IMR-90 (cell line): Measurements from ENCODE around the gene LINC01488. TPM values are rescaled to one million over a fixed set of nuclear protein-coding genes. Genes with fewer than 3 reads are reported as not detected.
A peak's percentile ranks its signal among the peaks of the same experiment; 100 is the strongest.

Experiments used
- ATAC-seq: fragments of 200-7000 bp; cut with Tn5 transposase; 2 replicates; pipeline ENCODE4 v1.9.1; 2020; ENCODE audit warnings: low read depth, mild to moderate bottlenecking, moderate library complexity
- BruUV-seq: library from RNA; stranded (reverse); fragments of 400-500 nt; replicated peaks from 2 replicates; lab custom pipeline; 2021; lab: Mats Ljungman, UMichigan
- CTCF ChIA-PET: fragments of 300-600 bp; formaldehyde crosslinking; extraction: SDS; loops from one replicate; lab custom pipeline; 2021; ENCODE audit warnings: antibody characterized with exemption; lab: Yijun Ruan, JAX
- POLR2A ChIA-PET: fragments of 300-600 bp; sonication (Branson Sonifier 250); formaldehyde crosslinking; loops from one replicate; lab custom pipeline; 2022; ENCODE audit warnings: antibody characterized with exemption; ENCODE audit not compliant: unreplicated experiment; lab: Charles Lee
- DNase-seq: peaks from one replicate; pipeline ENCODE4 v3.0.0; 2013
- H2AFZ ChIP-seq: replicated peaks from 2 replicates; pipeline ENCODE3; 2013; ENCODE audit warnings: low read length, mild to moderate bottlenecking; ENCODE audit not compliant: poor library complexity
- H2AK5ac ChIP-seq: 2 replicates; pipeline ENCODE4 v1.6.1; 2013; ENCODE audit warnings: low read depth, low read length, inconsistent platforms
- H2AK9ac ChIP-seq: replicated peaks from 2 replicates; pipeline ENCODE3; 2013; ENCODE audit warnings: mild to moderate bottlenecking, low read depth, low read length, moderate library complexity; ENCODE audit not compliant: poor library complexity
- H2BK120ac ChIP-seq: 2 replicates; pipeline ENCODE4 v1.6.1; 2013; ENCODE audit warnings: low read depth, low read length, inconsistent platforms
- H2BK15ac ChIP-seq: 3 replicates; pipeline ENCODE4 v1.6.1; 2013; ENCODE audit warnings: low read depth, low read length, inconsistent platforms
- H2BK20ac ChIP-seq: 2 replicates; pipeline ENCODE4 v1.6.1; 2013; ENCODE audit warnings: low read depth, mild to moderate bottlenecking, inconsistent platforms, low read length, moderate library complexity
- H2BK5ac ChIP-seq: 2 replicates; pipeline ENCODE4 v1.6.1; 2013; ENCODE audit warnings: mild to moderate bottlenecking, low read depth, low read length, inconsistent platforms; ENCODE audit not compliant: poor library complexity, severe bottlenecking
- H3K14ac ChIP-seq: replicated peaks from 2 replicates; pipeline ENCODE4 v1.6.1; 2013; ENCODE audit warnings: low read depth, low read length, inconsistent platforms
- H3K18ac ChIP-seq: 2 replicates; pipeline ENCODE4 v1.6.1; 2013; ENCODE audit warnings: low read depth, low read length, control low read depth
- H3K23ac ChIP-seq: 2 replicates; pipeline ENCODE4 v1.6.1; 2013; ENCODE audit warnings: low read depth, low read length, inconsistent platforms
- H3K27ac ChIP-seq: 2 replicates; pipeline ENCODE4 v1.5.1; 2013; ENCODE audit warnings: mild to moderate bottlenecking, control low read depth, low read length; ENCODE audit not compliant: insufficient read depth
- H3K27me3 ChIP-seq: 2 replicates; pipeline ENCODE4 v1.6.1; 2013; ENCODE audit warnings: low read length; ENCODE audit not compliant: control insufficient read depth, insufficient read depth
- H3K36me3 ChIP-seq: 2 replicates; pipeline ENCODE4 v1.6.1; 2013; ENCODE audit warnings: low read length, mixed read lengths; ENCODE audit not compliant: control insufficient read depth, insufficient read depth
- H3K4ac ChIP-seq: 2 replicates; pipeline ENCODE4 v1.6.1; 2013; ENCODE audit warnings: low read depth, low read length, inconsistent platforms
- H3K4me1 ChIP-seq: 2 replicates; pipeline ENCODE4 v1.6.1; 2013; ENCODE audit warnings: low read length, mixed read lengths; ENCODE audit not compliant: control insufficient read depth, insufficient read depth
- H3K4me2 ChIP-seq: 2 replicates; pipeline ENCODE4 v1.6.1; 2013; ENCODE audit warnings: low read depth, mild to moderate bottlenecking, control low read depth, low read length, moderate library complexity
- H3K4me3 ChIP-seq: 2 replicates; pipeline ENCODE4 v1.5.1; 2013; ENCODE audit warnings: low read depth, mild to moderate bottlenecking, control low read depth, low read length, moderate library complexity; ENCODE audit not compliant: insufficient read depth
- H3K56ac ChIP-seq: 2 replicates; pipeline ENCODE4 v1.6.1; 2013; ENCODE audit warnings: low read length, inconsistent platforms; ENCODE audit not compliant: insufficient read depth; ENCODE audit errors: extremely low read depth
- H3K79me1 ChIP-seq, 2 experiments: 2 replicates each; pipeline ENCODE4 v1.6.1; 2013; ENCODE audit warnings: low read length in 2 of 2, inconsistent platforms in 1 of 2, low read depth in 1 of 2
- H3K9ac ChIP-seq: 2 replicates; pipeline ENCODE4 v1.6.1; 2013; ENCODE audit warnings: low read depth, low read length, control low read depth
- H3K9me1 ChIP-seq: 2 replicates; pipeline ENCODE4 v1.6.1; 2013; ENCODE audit warnings: low read length, inconsistent platforms; ENCODE audit not compliant: insufficient read depth
- H3K9me3 ChIP-seq: 2 replicates; pipeline ENCODE4 v1.6.1; 2013; ENCODE audit warnings: low read length; ENCODE audit not compliant: control insufficient read depth, insufficient read depth
- H4K20me1 ChIP-seq: 2 replicates; pipeline ENCODE4 v1.6.1; 2013; ENCODE audit warnings: low read length, inconsistent platforms; ENCODE audit not compliant: insufficient read depth
- H4K5ac ChIP-seq: 2 replicates; pipeline ENCODE4 v1.6.1; 2013; ENCODE audit warnings: mild to moderate bottlenecking, low read depth, low read length, control low read depth
- H4K8ac ChIP-seq, 2 experiments: 2 replicates each; pipeline ENCODE4 v1.6.1; 2013; ENCODE audit warnings: low read depth in 2 of 2, low read length in 2 of 2, control low read depth in 1 of 2, inconsistent platforms in 1 of 2
- H4K91ac ChIP-seq: 2 replicates; pipeline ENCODE4 v1.6.1; 2013; ENCODE audit warnings: low read depth, low read length, inconsistent platforms; ENCODE audit not compliant: insufficient read depth
- BHLHE40 ChIP-seq: fragments of 150-350 bp; IDR thresholded peaks from 2 replicates; pipeline ENCODE4 v1.6.1; 2016; ENCODE audit warnings: mild to moderate bottlenecking, low read depth, low read length
- CEBPB ChIP-seq: IDR thresholded peaks from 2 replicates; pipeline ENCODE4 v1.6.1; 2012; ENCODE audit warnings: low read depth, low read length, improper control_type of control experiment
- CHD1 ChIP-seq: IDR thresholded peaks from 2 replicates; pipeline ENCODE4 v1.6.1; 2012; ENCODE audit warnings: low read depth, low read length, improper control_type of control experiment
- CTCF ChIP-seq: conservative IDR thresholded peaks from 2 replicates; pipeline ENCODE4 v1.5.1; 2012; ENCODE audit warnings: mild to moderate bottlenecking, low read depth, low read length, improper control_type of control experiment
- FOS ChIP-seq: fragments of 150-350 bp; IDR thresholded peaks from 2 replicates; pipeline ENCODE4 v1.6.1; 2016; ENCODE audit warnings: low read depth, low read length
- MAFK ChIP-seq: IDR thresholded peaks from 2 replicates; pipeline ENCODE4 v1.6.1; 2012; ENCODE audit warnings: low read depth, low read length, improper control_type of control experiment
- MAZ ChIP-seq: IDR thresholded peaks from 2 replicates; pipeline ENCODE4 v1.6.1; 2012; ENCODE audit warnings: low read depth, mild to moderate bottlenecking, low read length, improper control_type of control experiment, moderate library complexity, borderline replicate concordance
- MXI1 ChIP-seq: IDR thresholded peaks from 2 replicates; pipeline ENCODE4 v1.6.1; 2012; ENCODE audit warnings: low read depth, mild to moderate bottlenecking, low read length, moderate library complexity, borderline replicate concordance
- NFE2L2 ChIP-seq: fragments of 150-350 bp; IDR thresholded peaks from 2 replicates; pipeline ENCODE4 v1.6.1; 2016; ENCODE audit warnings: low read depth, mild to moderate bottlenecking, low read length
- POLR2A ChIP-seq: IDR thresholded peaks from 2 replicates; pipeline ENCODE4 v1.6.1; 2012; ENCODE audit warnings: mild to moderate bottlenecking, low read depth, low read length
- RAD21 ChIP-seq: IDR thresholded peaks from 2 replicates; pipeline ENCODE4 v1.6.1; 2012; ENCODE audit warnings: low read length, improper control_type of control experiment
- RCOR1 ChIP-seq: IDR thresholded peaks from 2 replicates; pipeline ENCODE4 v1.6.1; 2012; ENCODE audit warnings: mild to moderate bottlenecking, low read length, improper control_type of control experiment; ENCODE audit not compliant: insufficient replicate concordance
- RFX5 ChIP-seq: IDR thresholded peaks from 2 replicates; pipeline ENCODE4 v1.8.0; 2012; ENCODE audit warnings: low read depth, mild to moderate bottlenecking, low read length, moderate library complexity
- SMC3 ChIP-seq: fragments of 150-350 bp; IDR thresholded peaks from 2 replicates; pipeline ENCODE4 v1.6.1; 2016; ENCODE audit warnings: low read depth, mild to moderate bottlenecking, antibody characterized with exemption, low read length, moderate library complexity
- USF2 ChIP-seq: fragments of 150-350 bp; IDR thresholded peaks from 2 replicates; pipeline ENCODE4 v1.6.1; 2017; ENCODE audit warnings: mild to moderate bottlenecking, antibody characterized with exemption, low read length, low read depth
- WGBS, 2 experiments: methylation state at CpG; one replicate each; pipeline versions ENCODE4 v1.1.5 to v1.1.7; 2013; ENCODE audit warnings: missing lambda C conversion rate in 2 of 2; ENCODE audit not compliant: insufficient read length in 1 of 2; ENCODE audit errors: extremely low coverage in 2 of 2; 5-methylcytosine and 5-hydroxymethylcytosine counted together
- dilution Hi-C: fragments of 300-500 bp; cut with HindIII; formaldehyde crosslinking; loops from one replicate; pipeline ENCODE4 v1.14.3; 2018; ENCODE audit warnings: low sequenced_read_pairs; ENCODE audit not compliant: unreplicated experiment
- in situ Hi-C: fragments of 300-500 bp; cut with MboI; formaldehyde crosslinking; loops from 3 replicates; pipeline ENCODE4 v1.14.3; 2019; ENCODE audit warnings: low sequenced_read_pairs, inconsistent platforms, mixed read lengths
- intact Hi-C: fragments of 100-400 bp; cut with micrococcal nuclease; formaldehyde crosslinking; loops from 2 replicates; pipeline ENCODE4 v1.10.0; 2022
- polyA plus RNA-seq, 3 experiments: library from polyadenylated mRNA; depleted of rRNA; stranded (reverse); fragments of >200 nt; gene quantifications; 2 replicates each; pipeline ENCODE4 v1.2.3, GENCODE V29; 2012; ENCODE audit warnings: low replicate concordance in 1 of 3
- total RNA-seq: library from RNA; depleted of rRNA; stranded (reverse); fragments of >200 nt; gene quantifications from 2 replicates; pipeline ENCODE4 v1.2.3, GENCODE V29; 2012
- TF ChIP-seq, protein P1 (sequence below): fragments of 150-350 bp; IDR thresholded peaks from 2 replicates; pipeline ENCODE4 v1.6.1; 2016; ENCODE audit warnings: low read depth, mild to moderate bottlenecking, low read length, moderate library complexity, borderline replicate concordance

Gene LINC01488
- total and polyA plus RNA-seq, 2 of the 4 experiments (the other 2 are of a cell fraction) = not detected

GRCh38 chr11:69531071-69531716 is 49.7 kb downstream of the LINC01488 start:
- no peaks in the 10 kb centered on the region for H3K36me3 ChIP-seq
- no peak overlapping the region for H2BK15ac ChIP-seq
- peaks cover 21% of the 10 kb centered on the region for H3K27me3 ChIP-seq
- WGBS, 2 experiments = 44% methylated on average over 3 of the region's 12 CpGs; no CpG with 5 or more reads in 1 of the 2 experiments
- H3K56ac ChIP-seq = no peak overlapping the region
- peak overlapping the region; percentile 46 for H2AK9ac ChIP-seq
- H3K4ac ChIP-seq = no peak overlapping the region
- intact Hi-C loops = no loop called here
- H3K4me3 ChIP-seq = no peak overlapping the region
- no peaks in the 10 kb centered on the region for H3K79me1 ChIP-seq
- no peak overlapping the region for H2AFZ ChIP-seq
- no peak for DNase-seq
- no TSS peak for BruUV-seq
- TF ChIP-seq MAFK (no peak), USF2 (no peak), NFE2L2 (no peak), BHLHE40 (no peak), RCOR1 (no peak), MXI1 (no peak), CTCF (no peak), POLR2A (no peak), RAD21 (no peak), CHD1 (no peak), CEBPB (no peak), FOS (no peak), RFX5 (no peak), SMC3 (no peak), MAZ (no peak)
- TF ChIP-seq, protein P1, sequence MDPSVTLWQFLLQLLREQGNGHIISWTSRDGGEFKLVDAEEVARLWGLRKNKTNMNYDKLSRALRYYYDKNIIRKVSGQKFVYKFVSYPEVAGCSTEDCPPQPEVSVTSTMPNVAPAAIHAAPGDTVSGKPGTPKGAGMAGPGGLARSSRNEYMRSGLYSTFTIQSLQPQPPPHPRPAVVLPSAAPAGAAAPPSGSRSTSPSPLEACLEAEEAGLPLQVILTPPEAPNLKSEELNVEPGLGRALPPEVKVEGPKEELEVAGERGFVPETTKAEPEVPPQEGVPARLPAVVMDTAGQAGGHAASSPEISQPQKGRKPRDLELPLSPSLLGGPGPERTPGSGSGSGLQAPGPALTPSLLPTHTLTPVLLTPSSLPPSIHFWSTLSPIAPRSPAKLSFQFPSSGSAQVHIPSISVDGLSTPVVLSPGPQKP = no peak
- no peaks in the 10 kb centered on the region for H3K4me1 ChIP-seq
- in situ Hi-C loops = no loop called here
- H2BK20ac ChIP-seq = no peak overlapping the region
- H2AK5ac ChIP-seq = no peak overlapping the region
- no peak overlapping the region for H2BK120ac ChIP-seq
- H3K23ac ChIP-seq = no peak overlapping the region
- no peaks in the 10 kb centered on the region for H3K9me3 ChIP-seq
- no peak overlapping the region for H4K5ac ChIP-seq
- H3K27ac ChIP-seq = no peak overlapping the region
- H2BK5ac ChIP-seq = no peak overlapping the region
- CTCF ChIA-PET = no interaction called here
- H3K9ac ChIP-seq = no peak overlapping the region
- POLR2A ChIA-PET = no interaction called here
- no peak overlapping the region for H3K4me2 ChIP-seq
- H3K18ac ChIP-seq = no peak overlapping the region
- dilution Hi-C loops = no loop called here
- ATAC-seq = no peak
- no peak overlapping the region for H3K14ac ChIP-seq
- H3K9me1 ChIP-seq = no peaks in the 10 kb centered on the region
- H4K20me1 ChIP-seq = no peaks in the 10 kb centered on the region
- no peak overlapping the region for H4K91ac ChIP-seq
- H4K8ac ChIP-seq = no peak overlapping the region
